ENCODE measurements around the gene MEGF11.

DNA sequence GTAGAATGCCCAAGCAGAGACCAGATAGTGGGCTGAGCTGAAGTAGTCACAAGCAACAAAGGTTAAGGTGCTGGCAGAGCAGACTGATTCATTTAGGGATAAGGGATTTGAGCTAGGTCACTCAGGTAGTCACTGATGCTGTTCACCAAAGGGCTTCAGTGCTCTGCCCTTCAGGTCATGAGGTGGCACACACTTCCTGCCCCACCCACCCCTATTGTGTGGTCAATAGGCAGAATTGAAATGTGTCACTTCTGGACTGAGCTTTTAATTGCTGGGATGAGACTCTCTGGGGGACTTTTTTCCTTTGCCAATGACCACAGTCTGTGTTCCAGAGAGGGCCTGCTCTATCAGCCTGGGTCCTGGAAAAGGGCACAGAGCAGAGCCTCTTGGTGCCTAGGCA is 37.0 kb upstream of the MEGF11 start:
- TF ChIP-seq, protein P1, sequence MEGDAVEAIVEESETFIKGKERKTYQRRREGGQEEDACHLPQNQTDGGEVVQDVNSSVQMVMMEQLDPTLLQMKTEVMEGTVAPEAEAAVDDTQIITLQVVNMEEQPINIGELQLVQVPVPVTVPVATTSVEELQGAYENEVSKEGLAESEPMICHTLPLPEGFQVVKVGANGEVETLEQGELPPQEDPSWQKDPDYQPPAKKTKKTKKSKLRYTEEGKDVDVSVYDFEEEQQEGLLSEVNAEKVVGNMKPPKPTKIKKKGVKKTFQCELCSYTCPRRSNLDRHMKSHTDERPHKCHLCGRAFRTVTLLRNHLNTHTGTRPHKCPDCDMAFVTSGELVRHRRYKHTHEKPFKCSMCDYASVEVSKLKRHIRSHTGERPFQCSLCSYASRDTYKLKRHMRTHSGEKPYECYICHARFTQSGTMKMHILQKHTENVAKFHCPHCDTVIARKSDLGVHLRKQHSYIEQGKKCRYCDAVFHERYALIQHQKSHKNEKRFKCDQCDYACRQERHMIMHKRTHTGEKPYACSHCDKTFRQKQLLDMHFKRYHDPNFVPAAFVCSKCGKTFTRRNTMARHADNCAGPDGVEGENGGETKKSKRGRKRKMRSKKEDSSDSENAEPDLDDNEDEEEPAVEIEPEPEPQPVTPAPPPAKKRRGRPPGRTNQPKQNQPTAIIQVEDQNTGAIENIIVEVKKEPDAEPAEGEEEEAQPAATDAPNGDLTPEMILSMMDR (IDR thresholded peaks at IDR 0.05): no peak
- no peak for TF ChIP-seq POLR2A (IDR thresholded peaks at IDR 0.05; ENCODE audit: low read depth)
